AG04449 (cell line): ENCODE measurements around the gene STK32B.

Experiments used
- CTCF ChIA-PET: fragments of 350-600 bp; formaldehyde crosslinking; extraction: SDS; loops from one replicate; lab custom pipeline; 2021; ENCODE audit warnings: antibody characterized with exemption; lab: Yijun Ruan, JAX
- POLR2A ChIA-PET: fragments of 400-600, 350-600 bp; formaldehyde crosslinking; extraction: SDS; loops from one replicate; lab custom pipeline; 2020; ENCODE audit warnings: antibody characterized with exemption, inconsistent platforms; lab: Yijun Ruan, JAX
- DNase-seq: peaks from one replicate; pipeline ENCODE4 v3.0.0-alpha.2; 2010; ENCODE audit warnings: low read depth, low spot score
- H3K4me3 ChIP-seq: 2 replicates; pipeline ENCODE4 v1.5.1; 2011; ENCODE audit warnings: low read depth, mild to moderate bottlenecking, control low read depth, low read length
- CTCF ChIP-seq: IDR thresholded peaks from one replicate; pipeline ENCODE4 v1.5.1; 2011; ENCODE audit warnings: mild to moderate bottlenecking, moderate library complexity, low read length, control low read depth, inconsistent platforms; ENCODE audit not compliant: insufficient read depth; ENCODE audit errors: missing control alignments

STK32B gene

GRCh38 chr4:5547651-5548249 lies 496.5 kb downstream of the STK32B start:
- ChIA-PET CTCF (no interaction called here), POLR2A (no interaction called here)
- H3K4me3 ChIP-seq: no peak overlapping the region
- no peak for DNase-seq
- TF ChIP-seq CTCF: no peak
